NT2/D1 (cell line): ENCODE results near the gene DDX1.
"Not testable (repeated sequence)": the region's sequence is repeated elsewhere in the genome, so short reads cannot be mapped to it uniquely, and the experiment has no call there.

Experiments
- DNase-seq: peaks from one replicate; pipeline ENCODE4 v3.0.0-alpha.2; 2011; ENCODE audit warnings: low read depth, low spot score
- H3K27me3 ChIP-seq: 2 replicates; pipeline ENCODE4 v1.6.0; 2011; ENCODE audit warnings: mild to moderate bottlenecking; ENCODE audit not compliant: insufficient read length, insufficient read depth
- H3K36me3 ChIP-seq: 2 replicates; pipeline ENCODE4 v1.6.1; 2011; ENCODE audit warnings: mild to moderate bottlenecking, low read length, mixed read lengths; ENCODE audit not compliant: insufficient read depth, insufficient read length
- H3K4me1 ChIP-seq: 2 replicates; pipeline ENCODE4 v1.5.1; 2011; ENCODE audit not compliant: insufficient read depth, insufficient read length
- H3K4me3 ChIP-seq: 2 replicates; pipeline ENCODE4 v1.5.1; 2011; ENCODE audit warnings: low read depth; ENCODE audit not compliant: insufficient read length
- H3K9ac ChIP-seq: 2 replicates; pipeline ENCODE4 v1.6.0; 2011; ENCODE audit warnings: low read depth; ENCODE audit not compliant: insufficient read length
- H3K9me3 ChIP-seq: 2 replicates; pipeline ENCODE4 v1.5.1; 2011; ENCODE audit warnings: mild to moderate bottlenecking, low read length; ENCODE audit not compliant: insufficient read depth
- SUZ12 ChIP-seq: IDR thresholded peaks from 2 replicates; pipeline ENCODE4 v1.6.1; 2011; ENCODE audit not compliant: insufficient read length, insufficient read depth; ENCODE audit errors: extremely low read depth
- YY1 ChIP-seq: IDR thresholded peaks from 2 replicates; pipeline ENCODE4 v1.6.1; 2011; ENCODE audit not compliant: insufficient read length, insufficient read depth
- ZNF274 ChIP-seq: IDR thresholded peaks from 2 replicates; pipeline ENCODE4 v1.6.1; 2011; ENCODE audit warnings: mild to moderate bottlenecking, low read depth, low read length

Gene DDX1

DNA sequence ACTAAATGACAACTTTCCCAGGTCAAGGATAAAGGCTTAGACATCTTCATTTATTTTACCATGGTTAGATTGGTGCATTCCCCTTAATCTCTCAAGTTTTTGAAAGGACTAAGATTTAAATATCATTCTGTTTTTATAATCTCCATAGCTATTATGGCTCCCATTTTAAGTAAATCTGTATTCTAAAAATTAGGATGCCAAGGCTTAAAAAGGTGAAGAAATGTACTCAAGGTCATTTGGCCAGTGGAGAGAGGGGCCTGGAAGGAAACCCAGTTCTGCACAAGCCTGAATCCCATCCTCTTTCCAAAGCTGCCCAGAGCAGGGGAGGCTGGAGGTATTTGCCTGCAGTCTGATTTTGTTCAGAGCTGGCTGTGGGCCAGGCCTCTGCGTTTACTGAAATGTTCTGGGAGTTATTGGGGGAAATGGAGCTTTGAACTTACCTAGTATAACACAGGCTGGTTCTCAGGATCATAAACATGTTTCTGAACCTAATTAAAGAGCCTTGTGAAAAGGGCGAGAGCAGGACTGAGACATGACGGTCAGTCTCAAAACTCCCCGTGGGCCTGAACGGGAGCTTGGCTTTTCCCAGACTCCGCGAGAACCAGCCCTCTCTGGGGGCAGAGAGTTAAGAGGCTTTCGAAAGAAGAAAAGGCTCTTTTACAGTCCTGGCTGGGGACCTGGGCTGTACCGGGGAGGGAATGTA, 85.6 kb downstream of the DDX1 start:
- Histone ChIP-seq H3K27me3 (no peaks in the 10 kb centered on the region), H3K36me3 (no peaks in the 10 kb centered on the region), H3K4me1 (no peaks in the 10 kb centered on the region), H3K9me3 (peaks cover 9% of the 10 kb centered on the region; the same call in 1 of the 2 replicates), H3K4me3 (no peak overlapping the region), H3K9ac (no peak overlapping the region)
- no peak for DNase-seq
- TF ChIP-seq ZNF274 (no peak), SUZ12 (no peak), YY1 (no peak)

DNA sequence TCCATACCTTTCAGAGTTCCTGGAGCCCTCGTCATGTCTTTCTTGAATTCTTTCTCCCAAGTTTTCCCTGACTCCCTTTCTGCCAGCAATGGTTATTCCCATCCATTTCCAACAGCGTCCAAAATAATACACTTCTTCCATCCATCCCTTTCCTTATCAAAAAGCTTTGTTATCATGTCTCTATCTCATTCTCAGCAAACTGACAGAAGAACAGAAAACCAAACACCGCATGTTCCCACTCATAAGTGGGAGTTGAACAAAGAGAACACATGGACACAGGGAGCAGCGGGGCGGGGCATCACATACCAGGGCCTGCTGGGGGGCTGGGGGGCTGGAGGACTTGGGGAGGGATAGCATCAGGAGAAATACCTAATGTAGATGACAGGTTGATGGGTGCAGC, 86.7 kb downstream of the DDX1 start:
- Histone ChIP-seq H3K4me1 (no peaks in the 10 kb centered on the region), H3K4me3 (no peak overlapping the region), H3K9ac (no peak overlapping the region), H3K27me3 (no peaks in the 10 kb centered on the region), H3K36me3 (no peaks in the 10 kb centered on the region), H3K9me3 (peaks cover 9% of the 10 kb centered on the region; the same call in 1 of the 2 replicates)
- TF ChIP-seq SUZ12 (no peak), ZNF274 (no peak), YY1 (no peak)
- no peak for DNase-seq

DNA sequence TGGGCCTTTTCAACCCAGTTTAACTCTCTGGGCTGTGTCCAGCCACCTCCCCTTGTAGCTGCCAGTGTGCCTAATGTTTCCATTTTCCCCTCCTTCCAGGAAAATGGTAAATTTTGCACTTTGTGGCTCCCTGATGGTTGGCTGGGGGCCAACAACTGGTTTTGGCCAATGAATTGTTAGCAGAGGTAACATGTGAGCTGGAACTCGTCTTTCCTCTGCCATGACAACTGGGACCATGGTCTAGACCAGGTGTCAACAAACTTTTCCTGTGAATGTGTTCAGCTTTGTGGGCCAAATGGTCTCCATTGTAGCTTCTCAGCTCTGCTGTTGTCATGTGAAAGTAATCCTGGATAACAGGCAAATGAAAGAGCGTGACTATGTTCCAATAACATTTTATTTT, 87.2 kb downstream of the DDX1 start:
- Histone ChIP-seq H3K36me3 (no peaks in the 10 kb centered on the region), H3K4me3 (no peak overlapping the region), H3K4me1 (no peaks in the 10 kb centered on the region)

DNA sequence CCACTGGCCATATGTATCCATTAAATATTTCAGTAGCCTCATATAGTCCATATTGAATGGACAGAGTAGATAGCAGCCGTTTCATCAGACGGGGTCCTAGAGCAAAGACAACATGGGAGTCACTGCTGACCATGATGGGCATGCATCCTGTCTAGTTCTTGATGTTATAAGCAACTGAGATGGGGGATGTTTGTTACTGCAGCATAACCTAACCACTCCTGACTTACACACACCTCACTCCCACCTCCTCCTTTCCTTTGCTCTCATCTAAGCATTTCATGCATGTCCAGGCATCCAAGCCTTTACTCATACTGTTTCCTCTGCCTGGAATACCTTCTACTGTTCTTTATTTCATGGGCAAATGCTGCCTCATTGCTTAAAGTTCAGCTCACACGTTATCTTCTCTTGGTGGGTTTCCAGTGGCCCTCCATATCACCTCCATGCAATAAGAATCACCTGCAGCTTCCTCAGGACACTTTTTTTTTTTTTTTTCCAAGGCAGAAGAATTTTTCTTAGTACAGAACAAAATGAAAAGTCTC, 87.8 kb downstream of the DDX1 start:
- Histone ChIP-seq H3K9ac (no peak overlapping the region), H3K4me3 (no peak overlapping the region), H3K4me1 (no peaks in the 10 kb centered on the region), H3K9me3 (peaks cover 9% of the 10 kb centered on the region; the same call in 1 of the 2 replicates), H3K36me3 (no peaks in the 10 kb centered on the region), H3K27me3 (no peaks in the 10 kb centered on the region)
- DNase-seq: no peak
- TF ChIP-seq SUZ12 (no peak), ZNF274 (no peak), YY1 (no peak)

More for the DNA sequence above, 87.2 kb downstream of the DDX1 start:
- H3K9ac ChIP-seq: no peak overlapping the region
- peaks cover 9% of the 10 kb centered on the region; the same call in 1 of the 2 replicates for H3K9me3 ChIP-seq
- DNase-seq: no peak
- TF ChIP-seq ZNF274 (no peak), YY1 (no peak), SUZ12 (no peak)
- no peaks in the 10 kb centered on the region for H3K27me3 ChIP-seq

DNA sequence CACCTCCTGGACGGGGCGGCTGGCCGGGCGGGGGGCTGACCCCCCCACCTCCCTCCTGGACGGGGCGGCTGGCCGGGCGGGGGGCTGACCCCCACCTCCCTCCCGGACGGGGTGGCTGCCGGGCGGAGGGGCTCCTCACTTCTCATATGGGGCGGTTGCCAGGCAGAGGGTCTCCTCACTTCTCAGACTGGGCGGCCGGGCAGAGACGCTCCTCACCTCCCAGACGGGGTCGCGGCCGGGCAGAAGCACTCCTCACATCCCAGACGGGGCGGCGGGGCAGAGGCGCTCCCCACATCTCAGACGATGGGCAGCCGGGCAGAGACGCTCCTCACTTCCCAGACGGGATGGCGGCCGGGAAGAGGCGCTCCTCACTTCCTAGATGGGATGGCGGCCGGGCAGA, 88.5 kb downstream of the DDX1 start:
- H3K4me1 ChIP-seq, H3K9ac ChIP-seq, H3K27me3 ChIP-seq, H3K9me3 ChIP-seq, H3K4me3 ChIP-seq, H3K36me3 ChIP-seq, DNase-seq: not testable (repeated sequence)
